Activated CD8-positive, alpha-beta memory T cell treated with anti-CD3 and anti-CD28 coated beads for 4 hours (primary cell): Measurements from ENCODE around the gene CDK5RAP2.

Source experiments
- DNase-seq, 2 donors: peaks; one replicate each; pipeline ENCODE4 v3.0.0-alpha.2; 2020; ENCODE audit warnings: low read depth in 2 of 2

The CDK5RAP2 gene

DNA sequence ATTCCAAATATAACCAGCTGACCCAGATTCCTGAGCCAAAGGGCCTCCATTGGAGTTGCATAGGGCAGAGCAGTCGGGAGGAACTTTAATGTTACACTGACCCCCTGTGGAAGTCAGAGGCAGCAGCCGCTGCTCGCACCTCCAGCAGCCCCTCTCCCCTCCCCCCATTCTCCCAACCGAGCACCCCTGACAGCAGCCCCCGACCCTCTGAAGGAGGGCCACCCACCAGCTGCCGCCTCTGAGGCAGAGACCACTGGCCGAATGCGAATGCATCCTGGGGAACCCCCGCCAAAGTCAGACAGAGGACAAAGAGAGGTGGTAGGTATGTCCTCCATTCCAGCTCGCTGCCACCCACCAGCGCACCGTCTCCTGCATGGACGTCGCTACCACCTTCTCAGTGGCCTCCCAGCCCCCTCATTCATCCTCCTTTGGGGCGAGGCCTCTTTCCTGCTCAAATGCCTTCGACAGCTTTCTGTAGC lies 231.0 kb downstream of the CDK5RAP2 start:
- no peak for DNase-seq

DNA sequence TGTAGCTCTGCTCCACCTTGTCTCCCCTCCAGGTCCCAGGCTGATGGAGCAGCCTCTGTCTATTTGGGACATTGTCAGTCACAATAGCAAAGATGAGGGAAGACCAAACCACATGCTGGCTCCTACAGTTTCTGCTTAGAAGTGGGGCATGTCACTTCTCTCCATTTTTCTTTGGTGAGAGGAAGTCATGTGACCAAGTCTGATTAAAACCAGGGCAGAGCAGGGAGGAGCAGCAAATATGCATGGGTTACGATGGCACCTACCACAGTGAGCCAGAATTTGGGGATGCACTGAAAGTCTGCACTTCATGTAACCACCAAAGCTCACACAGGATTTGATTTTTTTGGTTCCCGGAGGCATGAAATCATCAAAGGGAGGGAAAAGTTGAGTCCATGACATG lies 234.6 kb downstream of the CDK5RAP2 start:
- no peak for DNase-seq

GRCh38 chr9:120344230-120344629 lies 235.7 kb downstream of the CDK5RAP2 start:
- no peak for DNase-seq

GRCh38 chr9:120343416-120343815 lies 236.6 kb downstream of the CDK5RAP2 start:
- no peak for DNase-seq
